ENCODE results near the gene STAT1. TPM values are rescaled to one million over a fixed set of nuclear protein-coding genes. Genes with fewer than 3 reads are reported as not detected.

The STAT1 gene
- total RNA-seq, 1 experiment from 2014 or later = 60.7 TPM

- H3K9me2 ChIP-seq (ENCODE audit: insufficient read depth) = no peaks in the 10 kb centered on the region
- H3K9ac ChIP-seq (ENCODE audit: low read length) = no peak overlapping the region
- H2AFZ ChIP-seq (ENCODE audit: low read depth, low read length, poor library complexity, severe bottlenecking) = no peak overlapping the region
- H3K27ac ChIP-seq (ENCODE audit: low read depth, low read length) = no peak overlapping the region
- CTCF ChIA-PET = interaction anchor here (1.1 kb wide), 1 partner anchor 10 kb away, joined by 3 read pairs; no protein-coding TSS in a partner anchor
- no peaks in the 10 kb centered on the region for H3K27me3 ChIP-seq (ENCODE audit: insufficient read depth, low read length)
- intact Hi-C loops (cut with micrococcal nuclease) = no loop called here
- no TSS peak for BruUV-seq (replicated peaks)
- RAD21 ChIA-PET (ENCODE audit: low non-redundant PET in 1 of 2, low total read pairs in 2 of 2, uncharacterized antibody in 2 of 2, unreplicated experiment in 2 of 2) = no interaction called here
- H3K4me1 ChIP-seq (ENCODE audit: control insufficient read depth in 1 of 2, insufficient read depth in 2 of 2, low read length in 2 of 2) = peaks cover 4 to 21% of the 10 kb centered on the region in 2 experiments; a peak in 3 of 4 replicates
- POLR2A ChIA-PET = interaction anchor here (0.6 kb wide), 1 partner anchor 229 kb away, joined by 3 read pairs; no protein-coding TSS in a partner anchor
- no peaks in the 10 kb centered on the region for H3K9me3 ChIP-seq (ENCODE audit: control insufficient read depth in 1 of 2, insufficient read depth in 1 of 2, low read depth in 1 of 2, low read length in 2 of 2)
- no peak overlapping the region for H3K4me3 ChIP-seq (replicated peaks in 1 of 2; ENCODE audit: low read depth in 1 of 2, low read length in 2 of 2)
- H4K20me1 ChIP-seq (ENCODE audit: insufficient read depth) = no peaks in the 10 kb centered on the region
- H3K79me2 ChIP-seq (ENCODE audit: insufficient read depth, low read length) = peaks cover 36% of the 10 kb centered on the region
- TF ChIP-seq POLR2AphosphoS5 (IDR thresholded peaks at IDR 0.05; ENCODE audit: low read depth, low read length) (no peak), JUND (IDR thresholded peaks at IDR 0.05) (no peak), ELF1 (IDR thresholded peaks at IDR 0.05; ENCODE audit: borderline replicate concordance, low read depth) (no peak), ZBTB33 (IDR thresholded peaks at IDR 0.05; ENCODE audit: extremely low read depth, insufficient replicate concordance, low read length) (no peak), ZFX (IDR thresholded peaks at IDR 0.05) (no peak), EZH2phosphoT487 (IDR thresholded peaks at IDR 0.05; ENCODE audit: borderline replicate concordance) (no peak), MAX (IDR thresholded peaks at IDR 0.05) (no peak), SIN3A (IDR thresholded peaks at IDR 0.05; ENCODE audit: low read depth) (no peak), SRF (IDR thresholded peaks at IDR 0.05; ENCODE audit: low read depth) (no peak), REST (IDR thresholded peaks at IDR 0.05; ENCODE audit: low read depth) (no peak), RAD21 (IDR thresholded peaks at IDR 0.05; ENCODE audit: low read depth) (no peak), CTCF (IDR thresholded peaks at IDR 0.05 in 2 of 3, conservative IDR thresholded peaks at IDR 0.05 in 1 of 3; ENCODE audit: borderline replicate concordance in 1 of 3, insufficient read depth in 1 of 3, low read depth in 2 of 3, low read length in 2 of 3) (no peak), SP1 (IDR thresholded peaks at IDR 0.05; ENCODE audit: low read depth) (no peak), YY1 (IDR thresholded peaks at IDR 0.05; ENCODE audit: extremely low read depth, insufficient replicate concordance, low read depth, low read length) (no peak), ATF3 (IDR thresholded peaks at IDR 0.05) (no peak), CBX3 (IDR thresholded peaks at IDR 0.05; ENCODE audit: low read depth) (no peak), EZH2 (IDR thresholded peaks at IDR 0.05) (no peak), ZNF274 (IDR thresholded peaks at IDR 0.05; ENCODE audit: low read depth, low read length) (no peak)
- H3K36me3 ChIP-seq (ENCODE audit: control insufficient read depth in 1 of 2, insufficient read depth in 2 of 2, low read length in 2 of 2) = peaks cover 15 to 25% of the 10 kb centered on the region in 2 experiments; a peak in 3 of 4 replicates
- ATAC-seq (no peak), DNase-seq (ENCODE audit: low read depth, low spot score) (no peak)
- H3K4me2 ChIP-seq (ENCODE audit: low read length) = peak overlapping the region; percentile 85
Measured at GRCh38 chr2:191012346-191012745, 1.6 kb downstream of the STAT1 start.

Data from HCT116 (cell line).